Progenitor cell of endocrine pancreas (in vitro differentiated cells): ENCODE results near the gene LSAMP. TPM values are rescaled to one million over a fixed set of nuclear protein-coding genes. Genes with fewer than 3 reads are reported as not detected.
"Not testable (repeated sequence)": the region's sequence is repeated elsewhere in the genome, so short reads cannot be mapped to it uniquely, and the experiment has no call there.

ENCODE experiments used
- DNase-seq: peaks from one replicate; pipeline ENCODE4 v3.0.0; 2021; ENCODE audit warnings: low spot score; ENCODE audit not compliant: unreplicated experiment
- H3K27ac Mint-ChIP-seq: 2 replicates; pipeline ENCODE4 v1.8.0; 2021; ENCODE audit warnings: mild to moderate bottlenecking, moderate library complexity, mixed read lengths
- H3K27me3 Mint-ChIP-seq: 2 replicates; pipeline ENCODE4 v1.8.0; 2021; ENCODE audit warnings: mixed read lengths
- H3K36me3 Mint-ChIP-seq: 2 replicates; pipeline ENCODE4 v1.8.0; 2022; ENCODE audit warnings: mixed read lengths; ENCODE audit not compliant: insufficient read depth
- H3K4me1 Mint-ChIP-seq: 2 replicates; pipeline ENCODE4 v1.8.0; 2021; ENCODE audit warnings: low read depth, mixed read lengths
- H3K4me3 Mint-ChIP-seq: 2 replicates; pipeline ENCODE4 v1.8.0; 2021; ENCODE audit warnings: low read depth, mild to moderate bottlenecking, moderate library complexity, mixed read lengths
- H3K9me3 Mint-ChIP-seq: 2 replicates; pipeline ENCODE4 v1.8.0; 2021; ENCODE audit warnings: low read depth, mixed read lengths
- CTCF ChIP-seq: fragments of 200-600 bp; sonication (generic); IDR thresholded peaks from one replicate; pipeline ENCODE4 v1.5.0; 2021; ENCODE audit warnings: antibody characterized with exemption, mild to moderate bottlenecking; ENCODE audit not compliant: unreplicated experiment
- total RNA-seq: library from RNA; stranded (reverse); gene quantifications from 2 replicates; pipeline ENCODE4 v1.2.1, GENCODE V29; 2021

Gene LSAMP
- total RNA-seq, 1 donor from 2014 or later: 20.7 TPM

GRCh38 chr3:115803661-115804060 is 641.6 kb downstream of the LSAMP start:
- no peak overlapping the region for H3K4me3 Mint-ChIP-seq
- no peak overlapping the region for H3K27ac Mint-ChIP-seq
- peaks cover 2% of the 10 kb centered on the region for H3K4me1 Mint-ChIP-seq

GRCh38 chr3:115800489-115801075 is 644.7 kb downstream of the LSAMP start:
- no peak overlapping the region for H3K27ac Mint-ChIP-seq

More at GRCh38 chr3:115803661-115804060, 641.6 kb downstream of the LSAMP start:
- no peak for TF ChIP-seq CTCF
- H3K36me3 Mint-ChIP-seq: peaks cover 2% of the 10 kb centered on the region
- peaks cover 3% of the 10 kb centered on the region for H3K9me3 Mint-ChIP-seq
- H3K27me3 Mint-ChIP-seq: peaks cover 4% of the 10 kb centered on the region
- DNase-seq: no peak

GRCh38 chr3:115800065-115800464 is 645.2 kb downstream of the LSAMP start:
- H3K27me3 Mint-ChIP-seq: peaks cover 19% of the 10 kb centered on the region
- not testable (repeated sequence) for DNase-seq, H3K27ac Mint-ChIP-seq, H3K36me3 Mint-ChIP-seq, H3K4me1 Mint-ChIP-seq, H3K9me3 Mint-ChIP-seq, H3K4me3 Mint-ChIP-seq

More at GRCh38 chr3:115800489-115801075, 644.7 kb downstream of the LSAMP start:
- Mint-ChIP-seq H3K9me3 (peaks cover 3% of the 10 kb centered on the region), H3K4me1 (no peaks in the 10 kb centered on the region), H3K36me3 (peaks cover 2% of the 10 kb centered on the region), H3K27me3 (peaks cover 19% of the 10 kb centered on the region), H3K4me3 (no peak overlapping the region)
- DNase-seq: no peak
- no peak for TF ChIP-seq CTCF

GRCh38 chr3:115792206-115792955 is 652.9 kb downstream of the LSAMP start:
- peaks cover 3% of the 10 kb centered on the region for H3K27me3 Mint-ChIP-seq
- H3K9me3 Mint-ChIP-seq: no peaks in the 10 kb centered on the region
- peak overlapping the region; percentile 45 for H3K4me3 Mint-ChIP-seq
- DNase-seq: no peak
- peaks cover 35% of the 10 kb centered on the region for H3K4me1 Mint-ChIP-seq
- H3K36me3 Mint-ChIP-seq: no peaks in the 10 kb centered on the region
- H3K27ac Mint-ChIP-seq: peak overlapping the region; percentile 68
- TF ChIP-seq CTCF: no peak

- not testable (repeated sequence) for H3K9me3 Mint-ChIP-seq, H3K36me3 Mint-ChIP-seq, H3K27me3 Mint-ChIP-seq, H3K27ac Mint-ChIP-seq, DNase-seq
- Mint-ChIP-seq H3K4me3 (peak overlapping the region; percentile 45), H3K4me1 (peaks cover 35% of the 10 kb centered on the region)
Observed at GRCh38 chr3:115791271-115792153, 653.8 kb downstream of the LSAMP start.

- Mint-ChIP-seq H3K9me3 (no peaks in the 10 kb centered on the region), H3K27me3 (peaks cover 5% of the 10 kb centered on the region), H3K27ac (peak overlapping the region; percentile 67), H3K4me3 (no peak overlapping the region), H3K4me1 (peaks cover 35% of the 10 kb centered on the region), H3K36me3 (no peaks in the 10 kb centered on the region)
- DNase-seq: no peak
- no peak for TF ChIP-seq CTCF
Observed at GRCh38 chr3:115790759-115791158, 654.5 kb downstream of the LSAMP start.
